Trophoblast cell (in vitro differentiated cells and primary cell): ENCODE results near the gene CSTF1.

ENCODE experiments used
- DNase-seq, 2 donors: peaks; one replicate each; pipeline ENCODE4 v3.0.0-alpha.2; 2016
- H2AFZ ChIP-seq: 2 replicates; pipeline ENCODE4 v1.6.1; 2013; ENCODE audit warnings: low read length, moderate library complexity, mild to moderate bottlenecking; ENCODE audit not compliant: insufficient read depth, poor library complexity
- H2AK5ac ChIP-seq: 2 replicates; pipeline ENCODE4 v1.6.1; 2013; ENCODE audit warnings: mild to moderate bottlenecking, low read length
- H2BK120ac ChIP-seq: 2 replicates; pipeline ENCODE4 v1.6.1; 2013; ENCODE audit warnings: low read length, mild to moderate bottlenecking, moderate library complexity; ENCODE audit not compliant: insufficient read depth, poor library complexity
- H2BK12ac ChIP-seq: 2 replicates; pipeline ENCODE4 v1.6.1; 2013; ENCODE audit warnings: mild to moderate bottlenecking, low read length, moderate library complexity
- H2BK5ac ChIP-seq: 2 replicates; pipeline ENCODE4 v1.6.1; 2013; ENCODE audit warnings: low read length, low read depth, moderate library complexity, mild to moderate bottlenecking; ENCODE audit not compliant: poor library complexity
- H3K14ac ChIP-seq: 2 replicates; pipeline ENCODE4 v1.6.1; 2013; ENCODE audit warnings: mild to moderate bottlenecking, low read length
- H3K18ac ChIP-seq: 2 replicates; pipeline ENCODE4 v1.6.1; 2013; ENCODE audit warnings: mild to moderate bottlenecking, low read length
- H3K23ac ChIP-seq: 2 replicates; pipeline ENCODE4 v1.6.1; 2013; ENCODE audit warnings: low read length
- H3K27ac ChIP-seq: 2 replicates; pipeline ENCODE4 v1.5.1; 2013; ENCODE audit warnings: low read depth, mild to moderate bottlenecking, inconsistent platforms, low read length, moderate library complexity
- H3K27me3 ChIP-seq: 2 replicates; pipeline ENCODE4 v1.6.1; 2013; ENCODE audit warnings: inconsistent platforms, mild to moderate bottlenecking, low read length, moderate library complexity; ENCODE audit not compliant: insufficient read depth
- H3K36me3 ChIP-seq, 2 experiments: 1 replicate in 1 of 2; 2 replicates in 1 of 2; pipeline ENCODE4 v1.6.1; 2013; ENCODE audit warnings: low read length in 2 of 2, mild to moderate bottlenecking in 2 of 2, moderate library complexity in 1 of 2; ENCODE audit not compliant: insufficient read depth in 2 of 2, control insufficient read depth in 1 of 2
- H3K4ac ChIP-seq: 2 replicates; pipeline ENCODE4 v1.6.1; 2013; ENCODE audit warnings: low read depth, mild to moderate bottlenecking, low read length, moderate library complexity
- H3K4me1 ChIP-seq, 2 experiments: 1 replicate in 1 of 2; 2 replicates in 1 of 2; pipeline ENCODE4 v1.6.1; 2013; ENCODE audit warnings: low read length in 2 of 2, mild to moderate bottlenecking in 2 of 2, moderate library complexity in 1 of 2; ENCODE audit not compliant: insufficient read depth in 2 of 2, control insufficient read depth in 1 of 2
- H3K4me2 ChIP-seq: 2 replicates; pipeline ENCODE4 v1.6.1; 2013; ENCODE audit warnings: inconsistent platforms, mild to moderate bottlenecking, low read length, moderate library complexity
- H3K4me3 ChIP-seq: 2 replicates; pipeline ENCODE4 v1.5.1; 2013; ENCODE audit warnings: mild to moderate bottlenecking, low read depth, low read length, inconsistent platforms
- H3K79me1 ChIP-seq: one replicate; pipeline ENCODE4 v1.6.1; 2013; ENCODE audit warnings: low read length
- H3K79me2 ChIP-seq: 2 replicates; pipeline ENCODE4 v1.6.1; 2013; ENCODE audit warnings: low read length, mild to moderate bottlenecking; ENCODE audit not compliant: control insufficient read depth, insufficient read depth, poor library complexity
- H3K9ac ChIP-seq: 2 replicates; pipeline ENCODE4 v1.6.1; 2013; ENCODE audit warnings: mild to moderate bottlenecking, low read length
- H3K9me3 ChIP-seq: 2 replicates; pipeline ENCODE4 v1.6.1; 2013; ENCODE audit warnings: low read depth, mild to moderate bottlenecking, control low read depth, inconsistent platforms, low read length; ENCODE audit not compliant: insufficient read depth
- H4K12ac ChIP-seq: 2 replicates; pipeline ENCODE4 v1.6.1; 2013; ENCODE audit warnings: low read depth, mild to moderate bottlenecking, low read length, moderate library complexity
- H4K8ac ChIP-seq: 2 replicates; pipeline ENCODE4 v1.6.1; 2013; ENCODE audit warnings: low read depth, mild to moderate bottlenecking, low read length, moderate library complexity
- H4K91ac ChIP-seq: one replicate; pipeline ENCODE4 v1.6.1; 2013; ENCODE audit warnings: low read depth, mild to moderate bottlenecking, low read length, moderate library complexity
- WGBS: extraction: QIAGEN DNeasy Blood & Tissue Kit; methylation state at CpG from one replicate; pipeline ENCODE4 v1.1.7; 2013; ENCODE audit warnings: missing lambda C conversion rate; ENCODE audit not compliant: insufficient read length, insufficient coverage; ENCODE audit errors: extremely low coverage; 5-methylcytosine and 5-hydroxymethylcytosine counted together

CSTF1 gene

DNA sequence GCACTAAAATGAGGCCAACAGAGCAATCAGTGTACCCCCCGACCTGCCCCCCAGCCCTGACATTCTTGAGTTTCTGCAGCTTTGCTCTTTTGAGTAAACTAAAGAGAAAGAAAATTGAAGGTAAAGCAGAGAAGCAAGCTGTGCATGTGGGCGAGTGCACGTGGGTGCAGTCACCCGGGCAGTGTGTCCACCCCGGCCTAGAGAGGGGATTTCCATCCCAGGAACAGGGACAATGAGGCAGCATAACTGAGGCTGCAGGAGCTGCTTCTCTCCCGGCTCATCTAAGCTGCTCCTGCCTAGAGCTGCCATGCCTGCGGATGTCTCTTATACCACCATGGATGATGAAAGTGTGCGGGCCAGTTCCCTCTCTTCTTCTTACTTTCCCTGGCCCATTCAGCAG is 36.4 kb downstream of the CSTF1 start:
- no CpG with 5 or more reads among the region's 8 CpGs for WGBS
- H4K91ac ChIP-seq = no peak overlapping the region
- no peak overlapping the region for H3K18ac ChIP-seq
- no peak overlapping the region for H2BK120ac ChIP-seq
- no peak overlapping the region for H3K4me3 ChIP-seq
- no peak overlapping the region for H3K23ac ChIP-seq
- H2AK5ac ChIP-seq = no peak overlapping the region
- no peak overlapping the region for H3K4me2 ChIP-seq
- H2AFZ ChIP-seq = no peak overlapping the region
- H3K36me3 ChIP-seq = no peaks in the 10 kb centered on the region
- H3K79me2 ChIP-seq = no peaks in the 10 kb centered on the region
- H3K27ac ChIP-seq = no peak overlapping the region
- no peak for DNase-seq
- H3K27me3 ChIP-seq = no peaks in the 10 kb centered on the region
- no peak overlapping the region for H3K9ac ChIP-seq
- no peak overlapping the region for H3K14ac ChIP-seq
- no peak overlapping the region for H2BK5ac ChIP-seq
- H3K9me3 ChIP-seq = no peaks in the 10 kb centered on the region
- no peaks in the 10 kb centered on the region for H3K79me1 ChIP-seq
- no peak overlapping the region for H3K4ac ChIP-seq
- no peak overlapping the region for H4K8ac ChIP-seq
- no peak overlapping the region for H4K12ac ChIP-seq
- peaks cover 0 to 4% of the 10 kb centered on the region in 2 experiments for H3K4me1 ChIP-seq
- no peak overlapping the region for H2BK12ac ChIP-seq

DNA sequence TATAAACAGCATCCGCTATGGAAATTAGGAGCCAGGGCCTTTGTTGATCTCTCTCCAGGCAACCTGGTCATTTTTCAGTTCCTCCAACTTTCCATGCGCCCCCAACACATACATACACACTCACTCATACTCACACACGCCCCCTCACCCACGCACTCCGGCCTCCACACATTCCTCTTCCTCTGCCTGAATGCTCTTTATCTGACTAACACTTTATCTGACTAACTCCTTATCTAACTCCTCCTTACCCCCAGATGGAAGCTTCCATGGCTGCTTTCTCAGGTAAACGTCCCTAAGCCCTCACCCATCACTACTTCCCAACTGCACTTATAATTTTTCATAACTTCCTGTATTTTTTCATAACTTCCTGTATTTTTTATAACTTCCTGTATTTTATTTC is 37.1 kb downstream of the CSTF1 start:
- H3K4me2 ChIP-seq = no peak overlapping the region
- no peak overlapping the region for H3K27ac ChIP-seq
- no peak overlapping the region for H4K8ac ChIP-seq
- H3K14ac ChIP-seq = no peak overlapping the region
- H2BK5ac ChIP-seq = no peak overlapping the region
- no peaks in the 10 kb centered on the region for H3K9me3 ChIP-seq
- 100% methylated on average over 3 of the region's 6 CpGs for WGBS
- H3K4ac ChIP-seq = no peak overlapping the region
- no peak overlapping the region for H4K12ac ChIP-seq
- H3K23ac ChIP-seq = no peak overlapping the region
- no peaks in the 10 kb centered on the region for H3K27me3 ChIP-seq
- H3K4me3 ChIP-seq = no peak overlapping the region
- peaks cover 0 to 4% of the 10 kb centered on the region in 2 experiments for H3K4me1 ChIP-seq
- H2BK12ac ChIP-seq = no peak overlapping the region
- no peaks in the 10 kb centered on the region for H3K36me3 ChIP-seq
- no peak overlapping the region for H4K91ac ChIP-seq
- no peak overlapping the region for H3K18ac ChIP-seq
- H2BK120ac ChIP-seq = no peak overlapping the region
- H2AFZ ChIP-seq = no peak overlapping the region
- H3K79me2 ChIP-seq = no peaks in the 10 kb centered on the region
- H2AK5ac ChIP-seq = no peak overlapping the region
- no peaks in the 10 kb centered on the region for H3K79me1 ChIP-seq
- no peak overlapping the region for H3K9ac ChIP-seq
- DNase-seq = peak; percentile 36 to 52

DNA sequence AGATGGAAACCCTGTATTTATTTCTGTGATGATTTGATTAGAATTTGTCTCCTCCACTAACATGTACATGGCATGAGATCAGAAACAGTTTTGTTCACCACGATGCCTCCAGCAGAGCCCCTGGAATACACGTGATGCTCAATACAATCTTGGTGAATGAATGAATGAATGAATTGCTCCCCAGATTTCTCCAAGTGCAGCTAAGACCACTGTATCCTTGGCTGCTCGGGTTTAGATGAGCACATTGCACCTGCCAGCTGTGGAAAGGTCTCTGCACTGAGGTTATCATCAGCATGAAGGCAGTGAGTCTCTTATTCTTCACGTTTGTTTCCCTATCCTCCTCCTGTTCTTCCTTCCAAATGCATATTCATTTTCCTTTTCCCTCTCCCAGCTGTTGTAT is 37.5 kb downstream of the CSTF1 start:
- Histone ChIP-seq H2BK5ac (no peak overlapping the region), H4K12ac (no peak overlapping the region), H3K27ac (no peak overlapping the region), H3K9me3 (no peaks in the 10 kb centered on the region), H3K4me3 (no peak overlapping the region), H3K18ac (no peak overlapping the region), H3K14ac (no peak overlapping the region), H3K4ac (no peak overlapping the region), H2AFZ (no peak overlapping the region), H3K27me3 (no peaks in the 10 kb centered on the region), H3K79me1 (no peaks in the 10 kb centered on the region), H3K4me1 (peaks cover 0 to 4% of the 10 kb centered on the region in 2 experiments), H4K8ac (no peak overlapping the region), H2BK120ac (no peak overlapping the region), H3K9ac (no peak overlapping the region), H3K4me2 (no peak overlapping the region), H3K23ac (no peak overlapping the region), H2AK5ac (no peak overlapping the region), H2BK12ac (no peak overlapping the region), H3K36me3 (no peaks in the 10 kb centered on the region), H4K91ac (no peak overlapping the region), H3K79me2 (no peaks in the 10 kb centered on the region)
- no CpG with 5 or more reads among the region's 4 CpGs for WGBS
- DNase-seq = no peak

DNA sequence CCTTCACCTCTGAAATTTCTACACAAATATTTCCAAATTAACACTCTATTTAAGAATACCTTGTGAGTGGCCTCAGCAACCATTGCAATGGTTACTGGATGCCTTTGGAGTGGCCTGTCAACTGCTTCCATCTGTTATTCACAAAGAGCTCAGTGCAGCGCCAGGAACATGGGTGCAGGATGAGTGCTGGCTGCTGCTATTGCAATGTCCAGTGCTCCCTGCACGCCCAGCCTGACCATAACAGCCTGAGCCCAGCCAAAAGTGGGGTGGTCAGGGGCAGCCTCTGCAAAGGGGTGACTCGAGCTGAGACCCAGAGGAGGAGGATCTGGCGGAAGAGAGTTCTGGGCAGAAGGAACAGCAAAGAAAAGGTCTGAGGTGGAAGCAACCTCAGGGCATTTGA is 38.0 kb downstream of the CSTF1 start:
- H3K9ac ChIP-seq = no peak overlapping the region
- H3K4me3 ChIP-seq = no peak overlapping the region
- no peaks in the 10 kb centered on the region for H3K79me1 ChIP-seq
- peaks cover 0 to 4% of the 10 kb centered on the region in 2 experiments for H3K4me1 ChIP-seq
- H2BK120ac ChIP-seq = no peak overlapping the region
- H4K8ac ChIP-seq = no peak overlapping the region
- H3K14ac ChIP-seq = no peak overlapping the region
- no peaks in the 10 kb centered on the region for H3K79me2 ChIP-seq
- no peak overlapping the region for H2AK5ac ChIP-seq
- H3K27me3 ChIP-seq = no peaks in the 10 kb centered on the region
- H4K91ac ChIP-seq = no peak overlapping the region
- H3K36me3 ChIP-seq = no peaks in the 10 kb centered on the region
- H3K4ac ChIP-seq = no peak overlapping the region
- H2BK12ac ChIP-seq = no peak overlapping the region
- H3K27ac ChIP-seq = no peak overlapping the region
- no peaks in the 10 kb centered on the region for H3K9me3 ChIP-seq
- no peak overlapping the region for H3K23ac ChIP-seq
- H2BK5ac ChIP-seq = no peak overlapping the region
- H4K12ac ChIP-seq = no peak overlapping the region
- WGBS = no CpG with 5 or more reads among the region's 4 CpGs
- DNase-seq = no peak
- H2AFZ ChIP-seq = no peak overlapping the region
- no peak overlapping the region for H3K4me2 ChIP-seq
- H3K18ac ChIP-seq = no peak overlapping the region
